ENCODE measurements around the gene TTN. TPM values are rescaled to one million over a fixed set of nuclear protein-coding genes. Genes with fewer than 3 reads are reported as not detected.

TTN gene
- total and polyA plus RNA-seq, 9 donors = 0.17 to 12.9 (median 1.2) TPM

DNA sequence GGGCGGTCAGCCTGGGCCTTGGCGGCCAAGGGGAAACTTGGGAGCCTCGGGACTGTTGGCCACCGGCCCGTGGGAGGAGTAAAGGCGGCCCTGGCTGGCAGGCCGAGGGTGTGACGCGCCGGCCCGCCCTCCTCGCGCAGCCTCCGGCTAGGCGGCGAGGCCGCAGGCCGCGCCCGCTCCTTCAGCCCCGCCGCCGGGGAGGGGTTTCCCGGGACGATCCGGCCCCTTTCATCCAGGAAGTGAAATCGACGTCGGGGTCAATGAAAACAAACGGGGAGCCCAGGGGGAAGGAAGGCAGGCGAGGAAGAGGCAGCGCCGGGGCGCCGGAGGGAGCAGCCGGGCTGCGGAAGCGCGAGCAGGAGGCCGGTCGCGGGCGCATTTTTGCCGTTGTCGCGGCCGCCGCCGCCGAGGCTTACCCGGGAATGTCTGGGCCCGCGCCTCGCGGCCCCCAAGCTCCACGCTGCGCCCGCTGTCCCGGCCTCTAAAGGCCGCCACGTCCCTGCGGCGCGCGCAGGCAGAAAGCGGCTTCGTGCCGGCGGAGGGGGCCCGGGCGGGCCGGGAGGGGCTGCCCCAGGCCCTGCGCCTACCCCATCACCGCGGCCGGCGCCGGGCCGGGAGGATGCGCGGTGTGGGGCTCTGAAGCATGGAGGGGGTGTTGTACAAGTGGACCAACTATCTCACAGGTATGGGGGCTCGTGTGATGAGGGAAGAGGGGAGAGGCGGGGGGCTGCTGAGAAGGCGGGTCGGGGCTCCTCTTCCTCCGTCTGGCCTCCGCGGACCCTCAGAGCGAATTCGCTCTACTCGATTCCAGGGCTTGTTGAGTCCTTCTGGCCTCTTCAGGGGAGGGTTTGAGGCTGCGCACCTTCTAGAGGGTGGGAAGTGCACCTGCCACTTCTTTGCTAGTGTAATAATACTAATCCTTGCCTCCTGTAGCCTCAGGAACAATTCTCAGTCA is 326.7 kb downstream of the TTN start, which contains the start of gene PLEKHA3:
Gene PLEKHA3, plus strand, starts transcription at position 231 of the 955 bp plus-strand sequence. Its CDS starts 413 bp downstream, at position 644.
- WGBS, 3 donors = 0 to 1% (median 0%) methylated on average over 72 to 92 of the region's 92 CpGs
- peak; percentile 62 for TF ChIP-seq POLR2A (IDR thresholded peaks at IDR 0.05)
- no peak for TF ChIP-seq EP300 (IDR thresholded peaks at IDR 0.05)
- TF ChIP-seq, protein P1, sequence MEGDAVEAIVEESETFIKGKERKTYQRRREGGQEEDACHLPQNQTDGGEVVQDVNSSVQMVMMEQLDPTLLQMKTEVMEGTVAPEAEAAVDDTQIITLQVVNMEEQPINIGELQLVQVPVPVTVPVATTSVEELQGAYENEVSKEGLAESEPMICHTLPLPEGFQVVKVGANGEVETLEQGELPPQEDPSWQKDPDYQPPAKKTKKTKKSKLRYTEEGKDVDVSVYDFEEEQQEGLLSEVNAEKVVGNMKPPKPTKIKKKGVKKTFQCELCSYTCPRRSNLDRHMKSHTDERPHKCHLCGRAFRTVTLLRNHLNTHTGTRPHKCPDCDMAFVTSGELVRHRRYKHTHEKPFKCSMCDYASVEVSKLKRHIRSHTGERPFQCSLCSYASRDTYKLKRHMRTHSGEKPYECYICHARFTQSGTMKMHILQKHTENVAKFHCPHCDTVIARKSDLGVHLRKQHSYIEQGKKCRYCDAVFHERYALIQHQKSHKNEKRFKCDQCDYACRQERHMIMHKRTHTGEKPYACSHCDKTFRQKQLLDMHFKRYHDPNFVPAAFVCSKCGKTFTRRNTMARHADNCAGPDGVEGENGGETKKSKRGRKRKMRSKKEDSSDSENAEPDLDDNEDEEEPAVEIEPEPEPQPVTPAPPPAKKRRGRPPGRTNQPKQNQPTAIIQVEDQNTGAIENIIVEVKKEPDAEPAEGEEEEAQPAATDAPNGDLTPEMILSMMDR (IDR thresholded peaks at IDR 0.05) = no peak
- intact Hi-C loops (cut with DNase I) = loop anchor here in 1 of 4 donors (1.0 kb wide), 1 partner anchor 29 kb away; the partner anchor contains the start of genes PJVK and PRKRA
- Histone ChIP-seq H3K27me3 (no peaks in the 10 kb centered on the region), H3K4me3 (peak within 1 kb of the TSS; percentile 92), H3K4me1 (ENCODE audit: insufficient read depth) (peaks cover 15% of the 10 kb centered on the region), H3K27ac (peak within 1 kb of the TSS; percentile 86 to 91), H3K36me3 (no peaks in the 10 kb centered on the region), H3K9me3 (no peaks in the 10 kb centered on the region)
- peak; percentile 98 to 99 (median 99) for DNase-seq

DNA sequence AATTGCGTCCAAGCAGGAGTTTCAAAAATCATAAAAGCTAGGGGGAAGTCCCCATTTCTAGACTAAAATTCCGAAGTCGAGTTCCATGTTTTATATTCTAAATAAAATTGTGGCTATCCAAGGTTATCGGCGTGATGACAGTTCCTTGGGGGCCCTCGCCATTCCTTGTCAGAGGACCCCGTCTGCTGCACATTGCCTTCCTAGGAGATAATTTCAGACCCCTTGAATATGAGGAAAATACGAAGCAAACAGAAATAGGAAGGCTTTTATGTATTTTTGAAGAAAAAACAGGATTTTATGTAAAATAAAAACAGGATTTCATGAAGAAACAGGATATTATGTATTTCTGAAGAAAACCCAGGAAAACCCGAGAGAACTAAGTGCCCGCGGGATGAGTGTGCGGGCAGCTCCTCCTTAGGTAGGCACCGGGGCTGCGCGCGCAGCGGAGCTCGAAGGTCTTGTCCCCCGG is 327.4 kb downstream of the TTN start:
- Histone ChIP-seq H3K9me3 (no peaks in the 10 kb centered on the region), H3K4me3 (peak overlapping the region; percentile 92), H3K27ac (peak overlapping the region; percentile 30 to 86), H3K4me1 (ENCODE audit: insufficient read depth) (peaks cover 15% of the 10 kb centered on the region), H3K36me3 (no peaks in the 10 kb centered on the region), H3K27me3 (no peaks in the 10 kb centered on the region)
- DNase-seq = no peak
- intact Hi-C loops (cut with DNase I) = loop anchor here in 2 of 4 donors (1.0 kb wide), 1 partner anchor 28 kb away; the partner anchor contains the start of genes PJVK (in 2 of the 2) and PRKRA (in 2 of the 2)
- TF ChIP-seq POLR2A (IDR thresholded peaks at IDR 0.05) (no peak), EP300 (IDR thresholded peaks at IDR 0.05) (no peak)
- TF ChIP-seq, protein P1 (IDR thresholded peaks at IDR 0.05) = no peak
- 17 to 25% (median 20%) methylated on average over 19 of the region's 19 CpGs for WGBS, 3 donors

DNA sequence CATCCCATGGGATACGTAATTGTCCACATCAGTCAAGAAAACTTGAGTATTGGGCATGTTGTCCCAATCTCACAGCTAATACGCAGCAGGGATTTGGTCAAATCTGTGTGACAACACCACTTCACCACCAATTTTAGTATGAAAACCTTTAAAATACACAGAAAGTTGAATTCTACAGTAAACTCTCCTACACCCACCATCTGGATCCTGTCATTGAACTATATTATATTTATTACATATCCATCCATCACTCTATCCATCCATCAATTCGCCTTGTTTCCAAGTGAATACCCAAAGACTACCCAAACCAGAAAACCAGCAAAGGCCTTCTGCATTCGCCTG is 328.0 kb downstream of the TTN start:
- H3K4me3 ChIP-seq = peak overlapping the region; percentile 92
- H3K4me1 ChIP-seq (ENCODE audit: insufficient read depth) = peaks cover 11% of the 10 kb centered on the region
- H3K27ac ChIP-seq = peak overlapping the region; percentile 86 to 91
- H3K36me3 ChIP-seq = no peaks in the 10 kb centered on the region
- intact Hi-C loops (cut with DNase I) = loop anchor here in 1 of 4 donors (1.0 kb wide), 1 partner anchor 28 kb away; the partner anchor contains the start of genes PJVK and PRKRA
- H3K9me3 ChIP-seq = no peaks in the 10 kb centered on the region
- WGBS, 3 donors = 64 to 67% (median 67%) methylated on average over 4 of the region's 4 CpGs
- TF ChIP-seq POLR2A (IDR thresholded peaks at IDR 0.05) (no peak), EP300 (IDR thresholded peaks at IDR 0.05) (no peak)
- TF ChIP-seq, protein P1 (IDR thresholded peaks at IDR 0.05) = no peak
- DNase-seq = no peak
- no peaks in the 10 kb centered on the region for H3K27me3 ChIP-seq

DNA sequence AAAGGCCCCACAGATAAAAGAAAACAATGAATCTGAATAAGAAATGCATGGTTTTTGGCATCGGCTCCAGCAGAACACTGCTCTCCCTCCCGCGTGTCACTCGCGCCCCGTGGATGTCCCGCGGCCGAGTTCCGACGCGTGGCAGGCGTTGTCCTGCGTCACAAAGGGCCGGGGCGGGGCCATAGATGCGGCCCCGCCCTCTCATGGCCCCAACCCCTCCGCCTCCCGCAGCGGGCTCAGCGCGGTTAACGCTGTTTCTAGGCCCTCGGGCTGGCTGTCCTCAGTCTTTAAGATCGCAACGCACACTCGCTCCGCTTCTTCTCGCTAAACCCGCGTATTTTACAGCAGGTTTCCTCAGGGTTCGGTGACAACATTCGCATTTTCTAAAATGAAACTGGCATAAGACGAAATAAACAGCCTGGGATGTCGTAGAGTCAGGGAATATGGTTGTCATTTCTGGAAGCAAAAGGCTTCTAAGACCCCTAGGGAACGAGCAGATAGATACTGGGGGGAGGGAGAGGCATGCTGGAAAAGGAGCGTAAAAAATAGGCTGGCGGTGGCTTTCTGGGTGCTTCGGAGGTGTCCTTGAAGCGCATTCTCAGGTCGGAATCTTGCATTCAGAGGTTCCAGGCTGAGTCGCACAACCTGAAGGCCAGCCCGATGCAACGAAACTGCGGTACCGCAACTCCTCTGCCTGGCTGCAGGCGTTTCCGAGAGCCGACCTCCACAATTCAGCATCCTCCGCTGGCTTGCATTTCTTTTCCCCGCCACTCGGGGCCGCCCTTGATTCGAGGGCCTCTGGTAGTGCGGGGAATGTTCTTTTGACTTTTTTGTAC is 328.6 kb downstream of the TTN start, which contains the start of gene FKBP7:
Gene FKBP7, minus strand, starts transcription at position 162 of the 836 bp plus-strand sequence. Its CDS starts 101 bp downstream, at position 61.
- Histone ChIP-seq H3K27ac (peak within 1 kb of the TSS; percentile 86 to 91), H3K27me3 (no peaks in the 10 kb centered on the region), H3K9me3 (no peaks in the 10 kb centered on the region), H3K4me1 (ENCODE audit: insufficient read depth) (peaks cover 9% of the 10 kb centered on the region), H3K4me3 (peak within 1 kb of the TSS; percentile 92), H3K36me3 (no peaks in the 10 kb centered on the region)
- intact Hi-C loops (cut with DNase I) = loop anchor here in 2 of 4 donors (1.0 kb wide), 1 partner anchor 27 kb away; the partner anchor contains the start of genes PJVK (in 2 of the 2) and PRKRA (in 2 of the 2)
- WGBS, 3 donors = 1 to 3% (median 2%) methylated on average over 56 of the region's 56 CpGs
- TF ChIP-seq EP300 (IDR thresholded peaks at IDR 0.05) (peak; percentile 70), POLR2A (IDR thresholded peaks at IDR 0.05) (peak; percentile 90)
- TF ChIP-seq, protein P1 (IDR thresholded peaks at IDR 0.05) = peak in 1 of 3 donors; percentile 48
- peak; percentile 88 to 93 (median 91) for DNase-seq

All from ovary (tissue), 9 donors.